ENCODE measurements around the gene ARHGAP19. TPM values are rescaled to one million over a fixed set of nuclear protein-coding genes. Genes with fewer than 3 reads are reported as not detected.

The ARHGAP19 gene, protein sequence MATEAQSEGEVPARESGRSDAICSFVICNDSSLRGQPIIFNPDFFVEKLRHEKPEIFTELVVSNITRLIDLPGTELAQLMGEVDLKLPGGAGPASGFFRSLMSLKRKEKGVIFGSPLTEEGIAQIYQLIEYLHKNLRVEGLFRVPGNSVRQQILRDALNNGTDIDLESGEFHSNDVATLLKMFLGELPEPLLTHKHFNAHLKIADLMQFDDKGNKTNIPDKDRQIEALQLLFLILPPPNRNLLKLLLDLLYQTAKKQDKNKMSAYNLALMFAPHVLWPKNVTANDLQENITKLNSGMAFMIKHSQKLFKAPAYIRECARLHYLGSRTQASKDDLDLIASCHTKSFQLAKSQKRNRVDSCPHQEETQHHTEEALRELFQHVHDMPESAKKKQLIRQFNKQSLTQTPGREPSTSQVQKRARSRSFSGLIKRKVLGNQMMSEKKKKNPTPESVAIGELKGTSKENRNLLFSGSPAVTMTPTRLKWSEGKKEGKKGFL
- 17.7 TPM for polyA plus RNA-seq (2013, experiment 1 of 2)
- polyA plus RNA-seq (2013, experiment 2 of 2), result 21.8 TPM

DNA sequence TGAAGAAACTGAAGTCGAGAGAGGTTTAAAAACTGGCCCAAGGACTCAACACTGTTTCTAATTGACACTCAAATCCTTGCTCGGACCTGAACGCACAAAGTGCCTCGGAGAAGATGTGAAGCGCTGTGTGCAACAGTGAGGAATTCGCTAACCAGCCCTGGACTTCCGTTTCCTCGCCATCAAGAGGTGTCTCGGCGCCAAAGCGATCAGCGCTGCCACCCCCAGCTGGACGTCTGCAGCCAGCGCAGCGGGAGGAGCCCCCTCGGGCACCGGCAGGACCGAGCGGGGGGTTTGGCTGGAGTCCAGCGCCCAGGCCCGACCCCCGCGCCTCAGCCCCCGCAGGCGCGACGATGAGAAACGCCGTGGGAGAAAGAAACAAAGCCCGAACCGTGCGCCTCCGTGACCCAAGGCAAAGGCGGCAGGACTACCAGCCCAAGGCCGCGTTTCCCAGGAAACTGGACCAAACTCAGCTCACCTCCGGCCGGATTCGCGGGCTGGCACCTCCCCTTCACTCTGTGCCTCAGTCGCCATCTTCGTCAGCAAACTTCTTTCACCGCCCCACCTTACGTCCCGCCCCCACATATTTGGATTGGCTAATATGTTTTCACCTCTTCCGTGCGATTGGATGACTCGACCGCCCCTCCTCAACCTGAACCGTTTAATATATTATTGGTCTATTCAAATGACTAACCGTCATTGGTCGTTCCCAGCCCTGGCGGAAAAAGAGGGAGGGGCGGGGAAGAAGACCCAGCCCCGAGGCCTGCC lies at the start of gene ARHGAP19:
Gene ARHGAP19 (minus strand): TSS at position 541 of the 765 bp plus-strand sequence. CDS start 10 bp downstream, at position 531.
- peaks cover 10% of the 10 kb centered on the region for H3K36me3 ChIP-seq (ENCODE audit: insufficient read depth, low read length)
- H3K27ac ChIP-seq (ENCODE audit: low read depth, low read length), result peak within 1 kb of the TSS; percentile 97
- H3K27me3 ChIP-seq (ENCODE audit: insufficient read depth, low read length), result no peaks in the 10 kb centered on the region
- H3K9ac ChIP-seq (ENCODE audit: low read depth, low read length), result peak within 1 kb of the TSS; percentile 92
- under 1% methylated on average over 50 of the region's 55 CpGs for WGBS
- H3K9me3 ChIP-seq (ENCODE audit: insufficient read depth, low read depth, low read length), result no peaks in the 10 kb centered on the region
- H3K4me3 ChIP-seq (ENCODE audit: low read length), result peak within 1 kb of the TSS; percentile 65
- H3K4me1 ChIP-seq (ENCODE audit: insufficient read depth, low read length), result peaks cover 9% of the 10 kb centered on the region; the same call in 1 of the 2 replicates

DNA sequence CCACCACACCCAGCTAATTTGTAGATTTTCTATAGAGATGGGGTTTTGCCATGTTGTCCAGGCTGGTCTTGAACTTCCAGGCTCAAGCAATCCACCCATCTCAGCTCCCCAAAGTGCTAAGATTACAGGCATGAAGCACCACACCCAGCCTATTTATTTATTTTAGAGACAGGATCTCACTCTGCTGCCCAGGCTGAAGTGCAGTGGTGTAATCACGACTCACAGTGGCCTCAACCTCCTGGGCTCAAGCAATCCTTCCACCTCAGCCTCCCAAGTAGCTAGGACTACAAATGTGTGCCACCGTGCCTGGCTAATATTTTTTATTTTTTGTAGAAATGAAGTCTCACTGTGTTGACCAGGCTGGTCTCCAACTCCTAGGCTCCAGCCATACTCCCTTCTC lies 49.0 kb upstream of the ARHGAP19 start:
- 92% methylated on average over 1 of the region's 2 CpGs for WGBS
- Histone ChIP-seq H3K27ac (ENCODE audit: low read depth, low read length) (no peak overlapping the region), H3K9me3 (ENCODE audit: insufficient read depth, low read depth, low read length) (no peaks in the 10 kb centered on the region), H3K4me3 (ENCODE audit: low read length) (no peak overlapping the region), H3K27me3 (ENCODE audit: insufficient read depth, low read length) (no peaks in the 10 kb centered on the region), H3K9ac (ENCODE audit: low read depth, low read length) (no peak overlapping the region), H3K36me3 (ENCODE audit: insufficient read depth, low read length) (no peaks in the 10 kb centered on the region), H3K4me1 (ENCODE audit: insufficient read depth, low read length) (peaks cover 22% of the 10 kb centered on the region)

DNA sequence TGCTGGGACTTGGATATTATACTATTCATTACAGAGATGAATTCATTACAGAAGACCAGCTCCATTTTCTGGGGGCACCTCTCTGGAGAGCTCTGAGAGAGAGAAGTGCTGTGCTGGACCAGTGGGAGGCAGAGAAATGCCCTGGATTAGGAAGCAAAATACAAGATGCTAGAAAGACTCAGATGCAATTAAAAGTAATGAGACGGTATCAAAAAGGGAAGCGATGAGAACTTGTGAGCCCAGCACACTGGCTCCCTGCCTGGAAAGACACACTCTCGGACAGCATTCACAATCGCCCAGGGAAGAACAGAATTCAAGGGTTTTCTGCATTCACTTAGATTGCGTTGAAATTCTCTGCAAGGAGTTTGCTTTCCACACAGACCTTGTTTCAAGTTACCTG lies 45.6 kb upstream of the ARHGAP19 start:
- Histone ChIP-seq H3K36me3 (ENCODE audit: insufficient read depth, low read length) (no peaks in the 10 kb centered on the region), H3K27ac (ENCODE audit: low read depth, low read length) (peak overlapping the region; percentile 91; the same call in 1 of the 2 replicates), H3K9ac (ENCODE audit: low read depth, low read length) (peak overlapping the region; percentile 44), H3K4me1 (ENCODE audit: insufficient read depth, low read length) (peaks cover 27% of the 10 kb centered on the region), H3K9me3 (ENCODE audit: insufficient read depth, low read depth, low read length) (no peaks in the 10 kb centered on the region), H3K4me3 (ENCODE audit: low read length) (peak overlapping the region; percentile 21), H3K27me3 (ENCODE audit: insufficient read depth, low read length) (peaks cover 4% of the 10 kb centered on the region; the same call in 1 of the 2 replicates)
- 51% methylated on average over 5 of the region's 5 CpGs for WGBS

DNA sequence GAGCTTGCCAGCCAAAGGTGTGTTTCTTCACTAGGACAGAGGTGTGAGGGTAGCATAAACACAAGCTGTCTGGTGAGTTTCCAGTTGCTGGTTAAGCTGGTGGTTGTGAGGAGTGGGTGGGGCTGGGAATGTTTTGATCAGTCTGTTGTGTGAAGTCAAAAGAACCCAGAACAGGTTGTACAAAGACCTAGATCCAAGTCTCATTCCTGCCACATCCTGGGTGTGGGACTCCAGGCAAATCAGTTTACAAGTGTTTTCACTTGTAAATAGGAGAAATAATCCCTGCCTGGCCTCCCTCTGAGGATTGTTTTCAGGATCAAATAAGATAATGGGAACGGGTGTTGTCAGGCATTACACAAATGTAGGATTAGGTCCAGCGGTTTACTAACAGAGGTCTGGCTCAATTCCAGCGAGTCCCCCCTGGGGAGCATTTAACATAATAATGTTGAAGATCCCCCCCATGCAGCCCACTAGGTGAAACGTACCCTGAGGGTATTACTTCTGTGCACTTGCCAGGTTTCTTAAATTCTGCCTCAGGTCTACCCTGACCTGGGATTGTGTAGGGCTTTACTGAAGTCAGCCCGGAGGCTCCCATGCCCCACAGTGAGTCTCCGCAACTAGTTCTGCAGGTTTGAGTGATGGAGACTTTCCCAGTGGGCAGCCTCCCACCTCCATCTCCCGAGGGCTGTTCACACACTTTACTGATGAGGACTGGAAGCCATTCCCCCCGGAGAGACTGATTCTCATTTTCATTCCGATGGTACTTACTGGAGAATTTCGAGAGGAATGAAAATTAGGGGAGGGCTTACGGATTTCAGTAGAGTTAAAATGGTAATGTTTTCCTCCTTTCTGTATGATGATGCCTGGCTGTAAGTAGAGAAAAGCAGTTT lies 44.8 kb upstream of the ARHGAP19 start:
- Histone ChIP-seq H3K27me3 (ENCODE audit: insufficient read depth, low read length) (peaks cover 6% of the 10 kb centered on the region; the same call in 1 of the 2 replicates), H3K36me3 (ENCODE audit: insufficient read depth, low read length) (no peaks in the 10 kb centered on the region), H3K4me3 (ENCODE audit: low read length) (peak overlapping the region; percentile 35), H3K4me1 (ENCODE audit: insufficient read depth, low read length) (peaks cover 27% of the 10 kb centered on the region), H3K9ac (ENCODE audit: low read depth, low read length) (peak overlapping the region; percentile 39), H3K27ac (ENCODE audit: low read depth, low read length) (peak overlapping the region; percentile 91), H3K9me3 (ENCODE audit: insufficient read depth, low read depth, low read length) (no peaks in the 10 kb centered on the region)
- whole genome bisulfite sequencing, result 4% methylated on average over 11 of the region's 11 CpGs

DNA sequence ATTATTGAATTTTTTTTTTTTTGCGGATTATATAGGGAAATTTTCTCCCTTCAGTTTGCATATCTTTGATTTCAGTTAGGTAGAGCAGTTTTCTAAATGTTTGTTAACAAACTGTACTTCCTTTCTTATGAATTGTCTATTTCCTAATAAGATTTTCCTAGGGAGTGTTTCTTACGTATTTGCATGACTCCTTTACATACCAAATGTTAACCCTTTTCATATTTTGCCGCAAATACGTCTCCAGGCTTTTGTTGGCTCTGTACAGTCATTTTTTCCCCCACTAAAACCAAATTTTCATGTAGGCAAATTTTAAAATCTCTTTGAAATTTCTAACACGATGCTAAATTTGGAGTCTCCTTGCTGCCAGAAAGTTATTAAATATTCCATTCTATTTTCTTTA lies 44.0 kb upstream of the ARHGAP19 start:
- peaks cover 6% of the 10 kb centered on the region; the same call in 1 of the 2 replicates for H3K27me3 ChIP-seq (ENCODE audit: insufficient read depth, low read length)
- H3K4me3 ChIP-seq (ENCODE audit: low read length), result peak overlapping the region; percentile 35
- H3K4me1 ChIP-seq (ENCODE audit: insufficient read depth, low read length), result peaks cover 23% of the 10 kb centered on the region
- WGBS, result 25% methylated on average over 4 of the region's 5 CpGs
- H3K27ac ChIP-seq (ENCODE audit: low read depth, low read length), result peak overlapping the region; percentile 91
- H3K36me3 ChIP-seq (ENCODE audit: insufficient read depth, low read length), result no peaks in the 10 kb centered on the region
- H3K9me3 ChIP-seq (ENCODE audit: insufficient read depth, low read depth, low read length), result no peaks in the 10 kb centered on the region
- peak overlapping the region; percentile 7 for H3K9ac ChIP-seq (ENCODE audit: low read depth, low read length)

DNA sequence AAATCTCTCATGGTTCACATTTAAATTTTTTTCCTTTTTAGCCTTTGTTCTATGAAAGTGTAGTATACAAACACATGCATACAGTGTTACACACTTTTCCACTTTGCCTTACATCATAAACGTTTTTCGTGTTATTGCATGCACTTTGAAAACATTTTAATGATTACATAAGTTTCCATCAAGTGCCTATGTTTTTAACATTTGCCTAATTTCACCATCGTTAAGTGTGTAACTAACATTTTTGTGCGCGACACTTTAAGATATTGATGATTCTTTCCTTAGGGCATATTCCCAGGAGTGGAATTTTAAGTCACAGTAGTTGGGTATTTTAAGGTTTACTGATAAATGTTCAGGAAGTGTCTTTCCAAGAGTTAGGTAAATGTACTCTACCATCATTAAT lies 43.6 kb upstream of the ARHGAP19 start:
- peak overlapping the region; percentile 91; the same call in 1 of the 2 replicates for H3K27ac ChIP-seq (ENCODE audit: low read depth, low read length)
- no peaks in the 10 kb centered on the region for H3K9me3 ChIP-seq (ENCODE audit: insufficient read depth, low read depth, low read length)
- H3K4me1 ChIP-seq (ENCODE audit: insufficient read depth, low read length), result peaks cover 23% of the 10 kb centered on the region
- H3K4me3 ChIP-seq (ENCODE audit: low read length), result peak overlapping the region; percentile 35; the same call in 1 of the 2 replicates
- H3K27me3 ChIP-seq (ENCODE audit: insufficient read depth, low read length), result peaks cover 6% of the 10 kb centered on the region; the same call in 1 of the 2 replicates
- H3K9ac ChIP-seq (ENCODE audit: low read depth, low read length), result no peak overlapping the region
- WGBS, result 68% methylated on average over 5 of the region's 5 CpGs
- H3K36me3 ChIP-seq (ENCODE audit: insufficient read depth, low read length), result peaks cover 2% of the 10 kb centered on the region; the same call in 1 of the 2 replicates

DNA sequence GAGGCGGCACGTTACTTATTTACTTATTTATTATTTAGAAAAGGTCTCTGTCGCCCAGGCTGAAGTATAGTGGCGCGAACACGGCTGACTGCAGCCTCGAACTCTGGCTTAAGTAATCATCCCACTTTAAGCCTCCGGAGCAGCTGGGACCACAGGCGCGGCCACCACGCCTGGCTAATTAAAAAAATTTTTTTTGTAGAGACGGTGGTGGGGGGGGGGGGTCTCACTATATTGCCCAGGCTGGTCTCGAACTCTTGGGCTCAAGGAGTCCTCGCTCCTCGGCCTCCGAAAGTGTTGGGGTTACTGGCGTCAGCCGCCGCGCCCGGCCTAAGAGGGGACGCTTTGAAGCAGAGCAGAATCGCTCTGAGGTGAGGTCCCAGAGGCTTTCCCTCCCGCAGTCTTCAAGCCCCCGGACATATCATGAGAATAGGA lies 42.8 kb upstream of the ARHGAP19 start:
- H3K4me1 ChIP-seq (ENCODE audit: insufficient read depth, low read length), result peaks cover 23% of the 10 kb centered on the region
- peak overlapping the region; percentile 98; the same call in 1 of the 2 replicates for H3K27ac ChIP-seq (ENCODE audit: low read depth, low read length)
- peak overlapping the region; percentile 82 for H3K4me3 ChIP-seq (ENCODE audit: low read length)
- peak overlapping the region; percentile 94 for H3K9ac ChIP-seq (ENCODE audit: low read depth, low read length)
- no peaks in the 10 kb centered on the region for H3K9me3 ChIP-seq (ENCODE audit: insufficient read depth, low read depth, low read length)
- 13% methylated on average over 23 of the region's 25 CpGs for WGBS
- H3K36me3 ChIP-seq (ENCODE audit: insufficient read depth, low read length), result peaks cover 4% of the 10 kb centered on the region; the same call in 1 of the 2 replicates
- peaks cover 6% of the 10 kb centered on the region; the same call in 1 of the 2 replicates for H3K27me3 ChIP-seq (ENCODE audit: insufficient read depth, low read length)

DNA sequence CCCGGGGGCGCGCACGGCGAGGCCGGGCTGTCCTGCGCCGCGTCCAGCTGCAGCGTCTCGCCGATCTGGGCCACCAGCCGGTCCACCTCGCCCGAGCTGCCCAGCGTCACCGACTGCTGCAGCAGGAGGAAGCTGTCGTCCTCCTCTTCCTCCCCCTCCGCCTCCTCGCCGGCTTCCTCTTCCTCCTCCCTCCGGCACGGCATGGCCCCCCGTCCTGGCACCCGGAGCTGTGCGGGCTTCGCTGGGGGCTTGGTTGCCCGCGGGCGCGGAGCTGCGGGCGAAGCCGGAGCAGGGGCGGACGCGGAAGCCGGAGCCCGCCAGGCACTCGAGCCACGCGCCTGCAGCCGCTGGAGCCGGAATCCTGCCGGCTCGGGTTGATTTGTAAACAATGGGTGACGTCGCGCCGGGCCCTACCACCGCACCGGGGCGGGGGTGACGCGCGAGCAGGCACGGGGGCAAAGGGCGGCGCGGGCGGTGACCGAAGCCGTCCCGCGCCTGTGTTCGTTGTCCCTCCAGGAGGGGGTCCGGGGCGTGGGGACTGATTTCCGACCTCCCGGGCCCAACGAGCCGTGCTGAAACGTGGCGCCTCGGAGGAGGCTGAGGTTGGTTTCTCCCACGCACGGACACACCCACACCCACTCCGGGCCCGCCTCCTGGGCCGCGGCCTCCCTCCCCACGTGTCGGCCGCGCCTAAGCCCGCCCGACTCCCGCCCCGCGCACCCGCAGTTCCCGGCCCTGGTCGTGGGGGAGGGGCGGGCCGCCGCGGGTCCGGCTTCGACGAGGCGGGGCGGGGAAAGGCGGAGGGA lies 42.1 kb upstream of the ARHGAP19 start, which contains the start of gene FRAT2:
Gene FRAT2 (minus strand): TSS at position 360 of the 806 bp plus-strand sequence. CDS start 157 bp downstream, at position 203.
- peak within 1 kb of the TSS; percentile 82 for H3K4me3 ChIP-seq (ENCODE audit: low read length)
- peaks cover 9% of the 10 kb centered on the region; the same call in 1 of the 2 replicates for H3K36me3 ChIP-seq (ENCODE audit: insufficient read depth, low read length)
- peaks cover 6% of the 10 kb centered on the region; the same call in 1 of the 2 replicates for H3K27me3 ChIP-seq (ENCODE audit: insufficient read depth, low read length)
- H3K9ac ChIP-seq (ENCODE audit: low read depth, low read length), result peak within 1 kb of the TSS; percentile 94
- under 1% methylated on average over 98 of the region's 103 CpGs for WGBS
- H3K27ac ChIP-seq (ENCODE audit: low read depth, low read length), result peak within 1 kb of the TSS; percentile 98
- H3K9me3 ChIP-seq (ENCODE audit: insufficient read depth, low read depth, low read length), result no peaks in the 10 kb centered on the region
- H3K4me1 ChIP-seq (ENCODE audit: insufficient read depth, low read length), result peaks cover 23% of the 10 kb centered on the region

DNA sequence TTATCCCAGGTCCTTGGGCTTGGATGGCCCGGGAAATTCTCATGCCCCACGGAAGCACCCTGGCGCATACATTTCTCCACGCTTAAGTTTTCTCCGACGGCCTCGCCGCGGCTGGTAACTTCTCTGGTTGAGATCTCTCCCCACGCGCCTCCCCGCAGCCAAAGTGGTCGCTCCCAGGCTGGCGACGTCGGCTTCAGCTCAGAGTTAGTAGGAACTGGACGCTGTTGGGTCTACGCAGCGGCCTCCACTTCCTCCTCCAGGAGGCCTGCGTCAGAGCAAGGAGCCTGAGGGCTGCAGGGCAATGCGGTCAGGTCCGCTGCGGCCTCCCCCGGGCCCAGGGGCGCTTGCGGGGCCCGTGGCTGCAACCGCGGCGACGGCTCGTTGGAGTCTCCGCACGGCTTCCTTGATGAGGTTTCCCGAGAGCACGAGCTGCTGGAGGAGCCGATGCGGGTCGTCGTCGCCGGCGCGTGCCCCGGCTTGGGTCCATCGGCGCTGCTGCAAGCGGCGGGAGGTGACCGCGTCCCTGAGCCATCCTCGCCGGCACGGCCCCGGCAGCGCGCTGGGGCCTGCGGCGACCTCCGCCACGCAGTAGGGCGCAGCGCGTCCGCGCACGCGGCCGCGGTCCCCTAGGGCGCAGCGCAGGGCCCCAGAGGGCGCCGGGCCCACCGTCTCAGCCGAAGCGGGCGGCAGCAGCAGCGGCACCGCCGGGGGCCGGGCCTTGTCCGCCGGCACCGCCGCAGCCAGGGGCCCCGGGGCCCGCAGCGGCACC lies 41.3 kb upstream of the ARHGAP19 start:
- peak overlapping the region; percentile 94 for H3K9ac ChIP-seq (ENCODE audit: low read depth, low read length)
- WGBS, result under 1% methylated on average over 89 of the region's 89 CpGs
- peaks cover 17% of the 10 kb centered on the region for H3K36me3 ChIP-seq (ENCODE audit: insufficient read depth, low read length)
- peak overlapping the region; percentile 82 for H3K4me3 ChIP-seq (ENCODE audit: low read length)
- no peaks in the 10 kb centered on the region for H3K9me3 ChIP-seq (ENCODE audit: insufficient read depth, low read depth, low read length)
- peak overlapping the region; percentile 98 for H3K27ac ChIP-seq (ENCODE audit: low read depth, low read length)
- peaks cover 6% of the 10 kb centered on the region; the same call in 1 of the 2 replicates for H3K27me3 ChIP-seq (ENCODE audit: insufficient read depth, low read length)
- peaks cover 25% of the 10 kb centered on the region for H3K4me1 ChIP-seq (ENCODE audit: insufficient read depth, low read length)

All from HUES64 (cell line).